GF-D8 (cell line): ENCODE measurements around the gene PHYH.
A peak's percentile ranks its signal among the peaks of the same experiment; 100 is the strongest.
"Not testable (repeated sequence)": the region's sequence is repeated elsewhere in the genome, so short reads cannot be mapped to it uniquely, and the experiment has no call there.

Experiments used
- DNase-seq: peaks from one replicate; lab custom pipeline; 2025; lab: John Stamatoyannopoulos, UW

PHYH gene

GRCh38 chr10:13299437-13300287 lies at the start of gene PHYH:
Gene PHYH (minus strand): TSS chr10:13300064. CDS start chr10:13300042, 22 bp downstream.
- peak; percentile 32 for DNase-seq

GRCh38 chr10:13348216-13349017 lies 48.6 kb upstream of the PHYH start, which contains the start of gene SEPHS1:
Gene SEPHS1 (minus strand): TSS chr10:13348293. CDS start chr10:13344950, 3,343 bp downstream.
- peak; percentile 48 for DNase-seq

- peak; percentile 25 for DNase-seq
Measured at GRCh38 chr10:13347500-13348156, 47.8 kb upstream of the PHYH start.

GRCh38 chr10:13347043-13347499 lies 47.2 kb upstream of the PHYH start:
- DNase-seq = no peak

GRCh38 chr10:13346283-13347042 lies 46.6 kb upstream of the PHYH start:
- no peak for DNase-seq

- no peak for DNase-seq
Measured at GRCh38 chr10:13340626-13341376, 40.9 kb upstream of the PHYH start.

- no peak for DNase-seq
Measured at GRCh38 chr10:13340068-13340467, 40.2 kb upstream of the PHYH start.

GRCh38 chr10:13338390-13339110 lies 38.7 kb upstream of the PHYH start:
- no peak for DNase-seq

GRCh38 chr10:13337827-13338196 lies 37.9 kb upstream of the PHYH start:
- DNase-seq = no peak

- DNase-seq = no peak
Measured at GRCh38 chr10:13337128-13337826, 37.4 kb upstream of the PHYH start.

GRCh38 chr10:13335881-13336280 lies 36.0 kb upstream of the PHYH start:
- DNase-seq = no peak

GRCh38 chr10:13334556-13334955 lies 34.7 kb upstream of the PHYH start:
- no peak for DNase-seq

- DNase-seq = no peak
Measured at GRCh38 chr10:13331646-13332045, 31.8 kb upstream of the PHYH start.

- not testable (repeated sequence) for DNase-seq
Measured at GRCh38 chr10:13330980-13331379, 31.1 kb upstream of the PHYH start.

- no peak for DNase-seq
Measured at GRCh38 chr10:13329565-13329964, 29.7 kb upstream of the PHYH start.

- DNase-seq = no peak
Measured at GRCh38 chr10:13328613-13329012, 28.7 kb upstream of the PHYH start.

- DNase-seq = no peak
Measured at GRCh38 chr10:13328126-13328525, 28.3 kb upstream of the PHYH start.

- DNase-seq = no peak
Measured at GRCh38 chr10:13327534-13327933, 27.7 kb upstream of the PHYH start.

- DNase-seq = no peak
Measured at GRCh38 chr10:13322615-13323148, 22.8 kb upstream of the PHYH start.
